HG02798 (cell line): ENCODE results near the gene TMEM208.

Source experiments
- ATAC-seq: cut with Tn5 transposase; IDR thresholded peaks from one replicate; pipeline ENCODE4 v1.9.1; 2021; ENCODE audit warnings: mild to moderate bottlenecking; ENCODE audit not compliant: unreplicated experiment, poor library complexity

Gene TMEM208

DNA sequence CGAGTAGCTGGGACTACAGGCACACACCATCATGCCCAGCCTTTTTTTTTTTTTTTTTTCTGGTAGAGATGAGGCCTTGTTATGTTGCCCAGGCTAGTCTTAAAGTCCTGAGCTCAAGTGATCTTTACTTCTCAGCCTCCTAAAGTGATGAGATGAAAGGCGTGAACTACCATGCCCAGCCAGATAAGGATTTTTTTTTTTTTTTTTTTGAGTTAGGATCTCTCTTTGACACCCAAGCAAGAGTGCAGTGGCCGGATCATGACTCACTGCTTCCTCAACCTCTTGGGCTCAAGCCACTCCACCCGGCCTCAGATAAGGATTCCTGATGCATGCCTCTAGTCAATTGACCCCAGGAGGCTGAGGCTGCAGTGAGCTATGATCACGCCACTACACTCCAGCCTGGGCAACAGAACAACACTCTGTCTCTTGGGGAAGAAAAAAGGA lies 41.2 kb downstream of the TMEM208 start:
- no peak for ATAC-seq

- no peak for ATAC-seq
Observed at GRCh38 chr16:67269766-67270165, 42.8 kb downstream of the TMEM208 start.

DNA sequence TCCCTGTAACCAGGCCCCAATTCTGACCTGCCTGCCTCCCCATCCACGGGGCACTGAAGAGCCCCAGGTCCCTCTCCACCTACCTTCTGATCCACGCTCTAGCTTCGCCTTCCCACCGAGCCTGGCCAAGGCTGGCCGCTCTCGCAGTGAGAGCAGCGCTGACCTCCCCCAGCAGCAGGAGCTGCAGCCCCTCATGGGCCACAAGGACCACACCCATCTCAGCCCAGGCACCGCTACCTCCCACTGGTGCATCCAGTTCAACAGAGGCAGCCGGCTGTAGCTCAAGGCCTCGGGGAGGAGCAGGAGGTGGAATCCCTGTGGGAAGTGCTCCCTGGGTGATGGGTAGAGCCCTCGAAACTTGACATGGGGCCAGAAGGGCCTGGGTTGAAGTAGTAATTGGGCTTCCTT lies 44.0 kb downstream of the TMEM208 start:
- ATAC-seq = no peak

DNA sequence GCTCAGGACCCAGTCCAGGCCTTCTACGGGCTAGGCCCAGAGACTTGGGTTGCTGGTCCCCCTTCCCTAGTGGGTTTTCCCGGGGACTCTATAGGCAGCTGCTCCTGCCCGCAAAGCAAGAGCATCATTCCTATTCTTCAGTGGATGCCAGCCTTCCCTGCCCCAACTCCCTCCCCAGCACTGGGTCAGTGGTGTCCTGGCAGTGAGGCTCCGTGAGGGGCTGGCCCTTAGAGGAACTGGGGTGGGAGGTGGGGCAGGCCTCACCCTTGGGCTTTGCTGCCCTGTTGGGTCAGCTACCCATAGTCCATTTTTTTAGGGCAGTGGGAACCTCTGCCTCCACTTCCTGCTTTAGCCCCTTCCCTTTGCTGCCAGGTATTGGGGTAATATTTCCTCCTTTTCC lies 44.5 kb downstream of the TMEM208 start:
- no peak for ATAC-seq

- no peak for ATAC-seq
Observed at GRCh38 chr16:67275321-67275720, 48.4 kb downstream of the TMEM208 start.

GRCh38 chr16:67277294-67277998 lies 50.5 kb downstream of the TMEM208 start:
- no peak for ATAC-seq

GRCh38 chr16:67277999-67278772 lies 51.3 kb downstream of the TMEM208 start:
- ATAC-seq = no peak
